ENCODE data around the gene ENAH. TPM values are rescaled to one million over a fixed set of nuclear protein-coding genes. Genes with fewer than 3 reads are reported as not detected.

ENAH gene
- total RNA-seq, 1 experiment from 2014 or later = 285 TPM

DNA sequence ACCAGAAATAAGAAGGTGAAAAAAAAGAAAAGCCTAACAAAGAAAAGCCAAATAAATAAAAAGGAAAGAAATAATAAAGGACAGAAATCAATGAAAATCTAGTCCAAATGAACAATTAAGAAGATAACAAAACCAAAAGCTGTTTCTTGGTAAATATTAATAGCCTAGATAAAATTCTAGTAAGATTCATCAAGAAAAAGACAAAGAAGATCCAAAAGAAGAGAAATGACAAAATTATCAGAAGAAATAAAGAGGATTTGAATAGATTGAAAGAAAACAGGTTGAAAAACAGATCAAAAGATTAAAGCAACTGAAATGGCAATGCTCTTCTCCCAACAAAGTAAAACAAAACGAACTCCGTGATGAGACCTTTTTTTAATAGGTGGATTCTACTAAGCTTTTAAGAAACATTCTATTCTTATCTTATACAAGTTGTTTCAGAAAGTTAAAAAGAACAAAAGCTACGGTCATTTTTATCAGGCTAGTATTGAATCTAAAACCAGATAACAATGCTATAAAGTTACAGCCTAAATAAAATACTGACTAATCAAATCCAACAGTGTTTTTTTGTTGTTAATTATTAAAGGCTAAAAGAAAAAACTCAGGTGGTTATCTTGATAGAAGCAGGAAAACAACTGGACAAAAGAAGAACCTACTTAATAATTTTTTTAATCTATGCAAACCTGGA is 50.9 kb downstream of the ENAH start:
- H3K9me3 ChIP-seq (ENCODE audit: control insufficient read depth, low read depth, low read length) = no peaks in the 10 kb centered on the region
- no peak overlapping the region for H2AK5ac ChIP-seq (ENCODE audit: insufficient read length, low read length)
- no peak overlapping the region for H4K91ac ChIP-seq (ENCODE audit: insufficient read length, low read depth, low read length)
- no peak overlapping the region for H3K27ac Mint-ChIP-seq
- H3K9ac ChIP-seq (ENCODE audit: extremely low read depth, insufficient read length, low read length) = no peak overlapping the region
- no peak overlapping the region for H3K14ac ChIP-seq (ENCODE audit: insufficient read depth, low read length)
- H4K20me1 ChIP-seq (ENCODE audit: control insufficient read depth, insufficient read depth, insufficient read length) = no peaks in the 10 kb centered on the region
- no peak overlapping the region for H3K4ac ChIP-seq (ENCODE audit: low read depth, low read length)
- H3K56ac ChIP-seq (ENCODE audit: insufficient read length, low read depth, low read length) = no peak overlapping the region
- no peak overlapping the region for H2BK15ac ChIP-seq (ENCODE audit: low read depth, low read length)
- no peak overlapping the region for H3K27ac ChIP-seq (ENCODE audit: insufficient read length, low read depth, low read length)
- no peak overlapping the region for H2BK12ac ChIP-seq (ENCODE audit: insufficient read length, low read depth, low read length)
- H2BK5ac ChIP-seq (ENCODE audit: insufficient read length, low read length) = no peak overlapping the region
- no peak overlapping the region for H4K8ac ChIP-seq (replicated peaks; ENCODE audit: insufficient read length, low read depth, low read length)
- H3K36me3 Mint-ChIP-seq (ENCODE audit: insufficient read depth in 1 of 3, low read depth in 3 of 3) = peaks cover 20 to 34% (median 23%) of the 10 kb centered on the region in 3 experiments
- no peak overlapping the region for H2BK20ac ChIP-seq (ENCODE audit: low read depth, low read length, poor library complexity, severe bottlenecking)
- no peak overlapping the region for H3K18ac ChIP-seq (ENCODE audit: insufficient read length, low read depth, low read length)
- H4K5ac ChIP-seq (ENCODE audit: insufficient read length, low read depth, low read length) = no peak overlapping the region
- H3K4me2 ChIP-seq (ENCODE audit: insufficient read depth, insufficient read length, low read length) = no peak overlapping the region
- no peaks in the 10 kb centered on the region for H3K27me3 Mint-ChIP-seq (ENCODE audit: low read depth)
- no peaks in the 10 kb centered on the region for H3K27me3 ChIP-seq (ENCODE audit: insufficient read depth, low read length)
- no CpG with 5 or more reads among the region's 3 CpGs for WGBS (ENCODE audit: extremely low coverage, insufficient read length, low lambda C conversion rate)
- H3K79me2 ChIP-seq (ENCODE audit: insufficient read depth, low read length) = peaks cover 48% of the 10 kb centered on the region
- no peak overlapping the region for H3K23ac ChIP-seq (ENCODE audit: insufficient read length, low read depth, low read length)
- H3K23me2 ChIP-seq (ENCODE audit: insufficient read length, low read depth, low read length, poor library complexity, severe bottlenecking) = no peaks in the 10 kb centered on the region
- H2AFZ ChIP-seq (ENCODE audit: low read length) = no peak overlapping the region
- TF ChIP-seq, protein P1, sequence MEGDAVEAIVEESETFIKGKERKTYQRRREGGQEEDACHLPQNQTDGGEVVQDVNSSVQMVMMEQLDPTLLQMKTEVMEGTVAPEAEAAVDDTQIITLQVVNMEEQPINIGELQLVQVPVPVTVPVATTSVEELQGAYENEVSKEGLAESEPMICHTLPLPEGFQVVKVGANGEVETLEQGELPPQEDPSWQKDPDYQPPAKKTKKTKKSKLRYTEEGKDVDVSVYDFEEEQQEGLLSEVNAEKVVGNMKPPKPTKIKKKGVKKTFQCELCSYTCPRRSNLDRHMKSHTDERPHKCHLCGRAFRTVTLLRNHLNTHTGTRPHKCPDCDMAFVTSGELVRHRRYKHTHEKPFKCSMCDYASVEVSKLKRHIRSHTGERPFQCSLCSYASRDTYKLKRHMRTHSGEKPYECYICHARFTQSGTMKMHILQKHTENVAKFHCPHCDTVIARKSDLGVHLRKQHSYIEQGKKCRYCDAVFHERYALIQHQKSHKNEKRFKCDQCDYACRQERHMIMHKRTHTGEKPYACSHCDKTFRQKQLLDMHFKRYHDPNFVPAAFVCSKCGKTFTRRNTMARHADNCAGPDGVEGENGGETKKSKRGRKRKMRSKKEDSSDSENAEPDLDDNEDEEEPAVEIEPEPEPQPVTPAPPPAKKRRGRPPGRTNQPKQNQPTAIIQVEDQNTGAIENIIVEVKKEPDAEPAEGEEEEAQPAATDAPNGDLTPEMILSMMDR (conservative IDR thresholded peaks at IDR 0.05) = no peak
- no peak overlapping the region for H3K4me3 Mint-ChIP-seq
- no peak for DNase-seq
- peaks cover 15% of the 10 kb centered on the region for H3K79me1 ChIP-seq (ENCODE audit: insufficient read depth, low read depth, low read length, poor library complexity, severe bottlenecking)
- no peak overlapping the region for H2BK120ac ChIP-seq (ENCODE audit: low read depth, low read length, poor library complexity, severe bottlenecking)
- H3K4me1 Mint-ChIP-seq = peaks cover 15 to 25% of the 10 kb centered on the region in 2 experiments
- no peaks in the 10 kb centered on the region; the same call in 1 of the 2 replicates for H3K4me1 ChIP-seq (ENCODE audit: insufficient read depth, low read length)
- H3T11ph ChIP-seq (ENCODE audit: low read length) = no peak overlapping the region
- H3K9me3 Mint-ChIP-seq = peaks cover 11 to 15% of the 10 kb centered on the region in 2 experiments
